CD4-positive, alpha-beta T cell (primary cell): ENCODE measurements around the gene SPRYD3. TPM values are rescaled to one million over a fixed set of nuclear protein-coding genes. Genes with fewer than 3 reads are reported as not detected.

ENCODE experiments used
- ATAC-seq: fragments of 200-7000 bp; cut with Tn5 transposase; one replicate; pipeline ENCODE4 v1.10.0; 2022; ENCODE audit warnings: mild to moderate bottlenecking; ENCODE audit not compliant: poor library complexity
- CTCF ChIA-PET: fragments of 350-600 bp; sonication (Branson Sonifier 250); formaldehyde crosslinking; loops from one replicate; lab custom pipeline; 2021; ENCODE audit warnings: antibody characterized with exemption, inconsistent platforms; lab: Charles Lee
- POLR2A ChIA-PET: fragments of 350-600 bp; sonication (Branson Sonifier 250); formaldehyde crosslinking; loops from one replicate; lab custom pipeline; 2021; ENCODE audit warnings: antibody characterized with exemption, inconsistent platforms; lab: Charles Lee
- DNase-seq, 14 experiments: peaks; one replicate each; pipeline ENCODE4 v3.0.0-alpha.2; 2013 to 2020; ENCODE audit warnings: mixed read lengths in 2 of 14
- H3K27ac ChIP-seq, 2 donors: one replicate each; pipeline versions ENCODE4 v1.5.1 to v1.7.0; 2013; ENCODE audit warnings: low read length in 2 of 2, low read depth in 1 of 2, mild to moderate bottlenecking in 1 of 2
- H3K27me3 ChIP-seq, 2 experiments: 1 replicate in 1 of 2; 2 replicates in 1 of 2; pipeline versions ENCODE4 v1.6.1 to v1.7.0; 2013; ENCODE audit warnings: low read length in 2 of 2, control low read depth in 1 of 2, mild to moderate bottlenecking in 1 of 2, moderate library complexity in 1 of 2; ENCODE audit not compliant: insufficient read depth in 2 of 2, control insufficient read depth in 1 of 2
- H3K36me3 ChIP-seq: one replicate; pipeline ENCODE4 v1.6.1; 2013; ENCODE audit warnings: low read length, control low read depth; ENCODE audit not compliant: insufficient read depth
- H3K4me1 ChIP-seq: one replicate; pipeline ENCODE4 v1.6.1; 2013; ENCODE audit warnings: low read length, control low read depth; ENCODE audit not compliant: insufficient read depth
- H3K4me3 ChIP-seq: one replicate; pipeline ENCODE4 v1.5.1; 2013; ENCODE audit warnings: mild to moderate bottlenecking, low read length, moderate library complexity
- H3K9me3 ChIP-seq, 2 experiments: 1 replicate in 1 of 2; 2 replicates in 1 of 2; pipeline versions ENCODE4 v1.6.1 to v1.7.0; 2013; ENCODE audit warnings: low read length in 2 of 2, mild to moderate bottlenecking in 2 of 2, control low read depth in 1 of 2, moderate library complexity in 1 of 2; ENCODE audit not compliant: control insufficient read depth in 1 of 2, insufficient read depth in 1 of 2
- H3K27ac Mint-ChIP-seq: one replicate; pipeline ENCODE4 v1.8.0; 2020; ENCODE audit warnings: mixed read lengths
- H3K27me3 Mint-ChIP-seq: one replicate; pipeline ENCODE4 v1.8.0; 2021; ENCODE audit warnings: mixed read lengths
- H3K36me3 Mint-ChIP-seq: one replicate; pipeline ENCODE4 v1.8.0; 2021; ENCODE audit warnings: low read depth, mixed read lengths
- H3K4me1 Mint-ChIP-seq: one replicate; pipeline ENCODE4 v1.8.0; 2021; ENCODE audit warnings: low read depth, mixed read lengths
- H3K4me3 Mint-ChIP-seq: one replicate; pipeline ENCODE4 v1.8.0; 2020; ENCODE audit warnings: mild to moderate bottlenecking, mixed read lengths
- H3K9me3 Mint-ChIP-seq: one replicate; pipeline ENCODE4 v1.8.0; 2020; ENCODE audit warnings: mixed read lengths
- intact Hi-C, 2 experiments: fragments of 100-400 bp; cut with DNase I in 1 of 2; cut with micrococcal nuclease in 1 of 2; formaldehyde crosslinking; loops; one replicate each; pipeline versions ENCODE4 v1.15.1 to v1.9.0; 2023 to 2025; cut with DNase I, micrococcal nuclease
- total RNA-seq, 174 experiments: library from RNA in 2 of 174; stranded (reverse) in 2 of 174; gene quantifications; one replicate each; pipeline ENCODE4 v1.2.3 and lab custom pipeline; 2021 to 2026
- TF ChIP-seq, protein P1 (sequence below): fragments of 200-600 bp; IDR thresholded peaks from one replicate; pipeline ENCODE4 v1.8.0; 2022; ENCODE audit warnings: antibody characterized with exemption, mild to moderate bottlenecking

The SPRYD3 gene
- total RNA-seq, 2 experiments from 2014 or later, result 17.7 to 21.0 TPM

DNA sequence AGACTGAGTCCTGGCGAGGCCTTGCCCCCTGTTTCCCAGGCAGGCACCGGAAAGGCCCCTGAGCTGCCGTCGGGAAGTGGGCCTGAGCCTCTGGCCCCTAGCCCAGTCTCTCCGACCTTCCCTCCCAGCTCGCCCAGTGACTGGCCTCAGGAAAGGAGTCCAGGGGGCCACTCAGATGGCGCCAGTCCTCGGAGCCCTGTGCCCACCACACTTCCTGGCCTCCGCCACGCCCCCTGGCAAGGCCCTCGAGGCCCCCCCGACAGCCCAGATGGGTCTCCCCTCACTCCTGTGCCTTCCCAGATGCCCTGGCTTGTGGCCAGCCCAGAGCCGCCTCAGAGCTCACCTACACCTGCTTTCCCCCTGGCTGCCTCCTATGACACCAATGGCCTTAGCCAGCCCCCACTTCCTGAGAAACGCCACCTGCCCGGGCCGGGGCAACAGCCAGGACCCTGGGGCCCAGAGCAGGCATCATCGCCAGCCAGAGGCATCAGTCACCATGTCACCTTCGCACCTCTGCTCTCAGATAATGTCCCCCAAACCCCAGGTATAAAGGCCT lies 18.4 kb downstream of the SPRYD3 start:
- Histone ChIP-seq H3K4me3 (no peak overlapping the region), H3K27ac (no peak overlapping the region), H3K4me1 (peaks cover 5% of the 10 kb centered on the region), H3K27me3 (no peaks in the 10 kb centered on the region), H3K36me3 (peaks cover 22% of the 10 kb centered on the region), H3K9me3 (no peaks in the 10 kb centered on the region)
- ChIA-PET CTCF (interaction anchor here (0.9 to 1.3 kb wide), 2 partner anchors 15 to 39 kb away, joined by 3 to 5 read pairs; no protein-coding TSS in a partner anchor), POLR2A (interaction anchor here (1.6 kb wide), 1 partner anchor 18 kb away, joined by 6 read pairs; the partner anchor contains the start of gene SPRYD3)
- TF ChIP-seq, protein P1, sequence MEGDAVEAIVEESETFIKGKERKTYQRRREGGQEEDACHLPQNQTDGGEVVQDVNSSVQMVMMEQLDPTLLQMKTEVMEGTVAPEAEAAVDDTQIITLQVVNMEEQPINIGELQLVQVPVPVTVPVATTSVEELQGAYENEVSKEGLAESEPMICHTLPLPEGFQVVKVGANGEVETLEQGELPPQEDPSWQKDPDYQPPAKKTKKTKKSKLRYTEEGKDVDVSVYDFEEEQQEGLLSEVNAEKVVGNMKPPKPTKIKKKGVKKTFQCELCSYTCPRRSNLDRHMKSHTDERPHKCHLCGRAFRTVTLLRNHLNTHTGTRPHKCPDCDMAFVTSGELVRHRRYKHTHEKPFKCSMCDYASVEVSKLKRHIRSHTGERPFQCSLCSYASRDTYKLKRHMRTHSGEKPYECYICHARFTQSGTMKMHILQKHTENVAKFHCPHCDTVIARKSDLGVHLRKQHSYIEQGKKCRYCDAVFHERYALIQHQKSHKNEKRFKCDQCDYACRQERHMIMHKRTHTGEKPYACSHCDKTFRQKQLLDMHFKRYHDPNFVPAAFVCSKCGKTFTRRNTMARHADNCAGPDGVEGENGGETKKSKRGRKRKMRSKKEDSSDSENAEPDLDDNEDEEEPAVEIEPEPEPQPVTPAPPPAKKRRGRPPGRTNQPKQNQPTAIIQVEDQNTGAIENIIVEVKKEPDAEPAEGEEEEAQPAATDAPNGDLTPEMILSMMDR, result no peak
- peaks cover 24% of the 10 kb centered on the region for H3K36me3 Mint-ChIP-seq
- intact Hi-C loops, result loop anchor here in 1 of 2 experiments (10.0 kb wide), 1 partner anchor 134 kb away; no protein-coding TSS in a partner anchor
- H3K9me3 Mint-ChIP-seq, result no peaks in the 10 kb centered on the region
- ATAC-seq, result no peak
- H3K4me1 Mint-ChIP-seq, result peaks cover under 1% of the 10 kb centered on the region
- no peak overlapping the region for H3K27ac Mint-ChIP-seq
- no peaks in the 10 kb centered on the region for H3K27me3 Mint-ChIP-seq
- no peak overlapping the region for H3K4me3 Mint-ChIP-seq
- DNase-seq, result no peak

DNA sequence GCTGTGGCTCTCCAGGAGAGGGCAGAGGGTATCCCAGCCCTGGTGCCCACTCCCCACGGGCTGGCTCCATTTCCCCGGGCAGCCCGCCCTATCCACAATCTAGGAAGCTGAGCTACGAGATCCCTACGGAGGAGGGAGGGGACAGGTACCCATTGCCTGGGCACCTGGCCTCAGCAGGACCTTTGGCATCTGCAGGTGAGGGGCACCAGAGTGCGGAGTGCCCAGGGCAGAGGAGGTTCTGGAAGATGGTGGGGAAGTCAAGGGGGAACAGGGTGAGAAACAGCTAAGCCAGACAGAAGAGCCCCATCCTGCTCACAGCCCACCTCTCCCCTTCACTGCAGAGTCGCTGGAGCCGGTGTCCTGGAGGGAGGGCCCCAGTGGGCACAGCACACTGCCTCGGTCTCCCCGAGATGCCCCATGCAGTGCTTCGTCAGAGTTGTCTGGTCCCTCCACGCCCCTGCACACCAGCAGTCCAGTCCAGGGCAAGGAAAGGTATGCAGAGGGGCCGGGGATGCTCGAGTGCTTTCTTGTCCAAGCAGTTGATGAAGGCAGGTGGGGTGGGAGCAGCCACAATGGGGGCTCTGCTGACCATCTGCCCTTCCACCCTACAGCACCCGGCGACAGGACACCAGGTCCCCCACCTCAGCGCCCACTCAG lies 19.0 kb downstream of the SPRYD3 start:
- H3K36me3 ChIP-seq, result peaks cover 16% of the 10 kb centered on the region
- no peaks in the 10 kb centered on the region for H3K4me1 Mint-ChIP-seq
- ChIA-PET CTCF (no interaction called here), POLR2A (no interaction called here)
- no peak for ATAC-seq
- H3K4me3 ChIP-seq, result no peak overlapping the region
- H3K9me3 ChIP-seq, result no peaks in the 10 kb centered on the region
- peaks cover 18% of the 10 kb centered on the region for H3K36me3 Mint-ChIP-seq
- no peak overlapping the region for H3K27ac Mint-ChIP-seq
- TF ChIP-seq, protein P1, result no peak
- H3K27me3 Mint-ChIP-seq, result no peaks in the 10 kb centered on the region
- H3K27ac ChIP-seq, result no peak overlapping the region
- no peaks in the 10 kb centered on the region for H3K27me3 ChIP-seq
- intact Hi-C loops, result loop anchor here in 1 of 2 experiments (10.0 kb wide), 1 partner anchor 135 kb away; no protein-coding TSS in a partner anchor
- no peak for DNase-seq
- H3K4me3 Mint-ChIP-seq, result no peak overlapping the region
- H3K9me3 Mint-ChIP-seq, result no peaks in the 10 kb centered on the region
- H3K4me1 ChIP-seq, result peaks cover 4% of the 10 kb centered on the region

DNA sequence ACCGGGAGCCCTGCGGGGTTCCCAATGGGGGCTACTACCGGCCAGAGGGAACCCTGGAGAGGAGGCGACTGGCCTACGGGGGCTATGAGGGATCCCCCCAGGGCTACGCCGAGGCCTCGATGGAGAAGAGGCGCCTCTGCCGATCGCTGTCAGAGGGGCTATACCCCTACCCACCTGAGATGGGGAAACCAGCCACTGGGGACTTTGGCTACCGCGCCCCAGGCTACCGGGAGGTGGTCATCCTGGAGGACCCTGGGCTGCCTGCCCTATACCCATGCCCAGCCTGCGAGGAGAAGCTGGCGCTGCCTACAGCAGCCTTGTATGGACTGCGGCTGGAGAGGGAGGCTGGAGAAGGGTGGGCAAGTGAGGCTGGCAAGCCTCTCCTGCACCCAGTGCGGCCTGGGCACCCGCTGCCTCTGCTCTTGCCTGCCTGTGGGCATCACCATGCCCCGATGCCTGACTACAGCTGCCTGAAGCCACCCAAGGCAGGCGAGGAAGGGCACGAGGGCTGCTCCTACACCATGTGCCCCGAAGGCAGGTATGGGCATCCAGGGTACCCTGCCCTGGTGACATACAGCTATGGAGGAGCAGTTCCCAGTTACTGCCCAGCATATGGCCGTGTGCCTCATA lies 19.6 kb downstream of the SPRYD3 start:
- H3K9me3 Mint-ChIP-seq, result no peaks in the 10 kb centered on the region
- Histone ChIP-seq H3K9me3 (no peaks in the 10 kb centered on the region), H3K4me1 (peaks cover 7% of the 10 kb centered on the region), H3K4me3 (no peak overlapping the region), H3K27ac (no peak overlapping the region), H3K27me3 (no peaks in the 10 kb centered on the region), H3K36me3 (peaks cover 10% of the 10 kb centered on the region)
- no peaks in the 10 kb centered on the region for H3K4me1 Mint-ChIP-seq
- ATAC-seq (no peak), DNase-seq (no peak)
- TF ChIP-seq, protein P1, result no peak
- no peak overlapping the region for H3K27ac Mint-ChIP-seq
- CTCF ChIA-PET, result no interaction called here
- POLR2A ChIA-PET, result no interaction called here
- H3K4me3 Mint-ChIP-seq, result no peak overlapping the region
- intact Hi-C loops, result loop anchor here in 1 of 2 experiments (10.0 kb wide), 1 partner anchor 135 kb away; no protein-coding TSS in a partner anchor
- H3K36me3 Mint-ChIP-seq, result peaks cover 12% of the 10 kb centered on the region
- no peaks in the 10 kb centered on the region for H3K27me3 Mint-ChIP-seq
